ENCODE results near the gene FAM131A.

FAM131A gene

DNA sequence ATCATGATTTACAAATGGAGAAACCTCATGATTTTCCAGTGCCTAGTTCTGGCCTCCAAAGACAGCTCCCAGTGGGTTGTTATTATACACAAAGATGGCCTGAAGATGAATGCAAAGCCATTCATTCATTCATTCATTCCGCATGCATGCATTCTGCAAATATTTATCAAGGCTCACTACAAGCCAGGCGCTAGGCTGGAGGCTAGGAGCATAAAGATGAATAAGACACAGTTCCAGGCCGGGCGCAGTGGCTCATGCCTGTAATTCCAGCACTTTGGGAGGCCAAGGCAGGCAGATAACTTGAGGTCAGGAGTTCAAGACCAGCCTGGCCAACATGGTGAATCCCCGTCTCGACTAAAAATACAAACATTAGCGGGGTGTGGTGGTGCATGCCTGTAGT lies 40.8 kb upstream of the FAM131A start:
- no peaks in the 10 kb centered on the region for H3K9me2 ChIP-seq (replicated peaks; ENCODE audit: insufficient read depth, low read length)
- H4K20me1 ChIP-seq (ENCODE audit: low read depth, low read length) = no peaks in the 10 kb centered on the region
- no peaks in the 10 kb centered on the region for H3K27me3 ChIP-seq (ENCODE audit: low read length)
- no peaks in the 10 kb centered on the region for H3F3A ChIP-seq (ENCODE audit: insufficient read depth)
- H3K4me3 ChIP-seq (ENCODE audit: insufficient read depth, low read length, poor library complexity, severe bottlenecking) = no peak overlapping the region
- H3K27ac ChIP-seq (ENCODE audit: low read depth, low read length) = no peak overlapping the region
- TF ChIP-seq, protein P1, sequence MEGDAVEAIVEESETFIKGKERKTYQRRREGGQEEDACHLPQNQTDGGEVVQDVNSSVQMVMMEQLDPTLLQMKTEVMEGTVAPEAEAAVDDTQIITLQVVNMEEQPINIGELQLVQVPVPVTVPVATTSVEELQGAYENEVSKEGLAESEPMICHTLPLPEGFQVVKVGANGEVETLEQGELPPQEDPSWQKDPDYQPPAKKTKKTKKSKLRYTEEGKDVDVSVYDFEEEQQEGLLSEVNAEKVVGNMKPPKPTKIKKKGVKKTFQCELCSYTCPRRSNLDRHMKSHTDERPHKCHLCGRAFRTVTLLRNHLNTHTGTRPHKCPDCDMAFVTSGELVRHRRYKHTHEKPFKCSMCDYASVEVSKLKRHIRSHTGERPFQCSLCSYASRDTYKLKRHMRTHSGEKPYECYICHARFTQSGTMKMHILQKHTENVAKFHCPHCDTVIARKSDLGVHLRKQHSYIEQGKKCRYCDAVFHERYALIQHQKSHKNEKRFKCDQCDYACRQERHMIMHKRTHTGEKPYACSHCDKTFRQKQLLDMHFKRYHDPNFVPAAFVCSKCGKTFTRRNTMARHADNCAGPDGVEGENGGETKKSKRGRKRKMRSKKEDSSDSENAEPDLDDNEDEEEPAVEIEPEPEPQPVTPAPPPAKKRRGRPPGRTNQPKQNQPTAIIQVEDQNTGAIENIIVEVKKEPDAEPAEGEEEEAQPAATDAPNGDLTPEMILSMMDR (IDR thresholded peaks at IDR 0.05; ENCODE audit: insufficient read depth, low read length, poor library complexity, severe bottlenecking) = no peak
- no peak for TF ChIP-seq EZH2phosphoT487 (conservative IDR thresholded peaks at IDR 0.05; ENCODE audit: low read length)
- peaks cover 7% of the 10 kb centered on the region; the same call in 1 of the 2 replicates for H3K36me3 ChIP-seq (ENCODE audit: low read length)
- H3K9ac ChIP-seq (ENCODE audit: low read length) = no peak overlapping the region
- H3K9me3 ChIP-seq (ENCODE audit: insufficient read depth, low read length) = no peaks in the 10 kb centered on the region
- H3K4me2 ChIP-seq (ENCODE audit: low read depth, low read length, poor library complexity, severe bottlenecking) = no peak overlapping the region
- H2AFZ ChIP-seq (ENCODE audit: low read depth, low read length, severe bottlenecking) = no peak overlapping the region
- H3K79me2 ChIP-seq (ENCODE audit: insufficient read depth, low read length) = peaks cover 16% of the 10 kb centered on the region

DNA sequence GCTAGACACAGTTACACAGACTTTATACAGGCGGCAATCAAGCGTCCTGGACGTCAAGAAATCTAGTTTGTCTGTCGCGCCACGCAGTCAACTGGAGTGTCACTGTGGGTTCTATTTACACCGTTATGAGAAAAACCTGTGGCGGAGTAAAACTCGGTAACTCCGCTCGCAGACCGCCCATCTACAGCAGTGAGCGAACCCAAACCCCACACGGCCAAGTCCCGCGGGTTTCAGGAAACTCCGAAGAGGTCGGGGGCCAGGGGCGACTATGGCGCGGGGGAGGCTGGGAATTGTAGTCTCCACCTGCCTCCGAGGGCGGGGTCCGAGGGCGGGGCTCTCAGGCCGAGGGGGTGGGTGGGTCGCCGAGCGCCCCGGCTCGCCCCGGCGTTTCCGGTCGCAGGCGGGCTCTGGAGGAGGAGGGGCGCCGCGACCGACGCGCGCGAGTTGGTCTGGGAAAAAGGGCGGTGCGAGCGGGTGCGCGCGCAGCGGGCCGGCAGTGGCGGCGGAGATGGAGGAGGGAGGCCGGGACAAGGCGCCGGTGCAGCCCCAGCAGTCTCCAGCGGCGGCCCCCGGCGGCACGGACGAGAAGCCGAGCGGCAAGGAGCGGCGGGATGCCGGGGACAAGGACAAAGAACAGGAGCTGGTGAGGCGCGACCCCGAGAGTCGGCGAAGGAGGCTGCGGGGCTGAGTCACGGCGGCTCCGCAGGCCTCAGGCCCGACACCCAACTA lies 38.5 kb upstream of the FAM131A start, which contains the start of gene PSMD2:
Gene PSMD2 (plus strand): TSS at position 483 of the 729 bp plus-strand sequence. CDS start 26 bp downstream, at position 509.
- Histone ChIP-seq H4K20me1 (ENCODE audit: low read depth, low read length) (no peaks in the 10 kb centered on the region), H3K4me3 (ENCODE audit: insufficient read depth, low read length, poor library complexity, severe bottlenecking) (peak within 1 kb of the TSS; percentile 89), H3K79me2 (ENCODE audit: insufficient read depth, low read length) (peaks cover 16% of the 10 kb centered on the region), H3K9me2 (replicated peaks; ENCODE audit: insufficient read depth, low read length) (no peaks in the 10 kb centered on the region), H3K9ac (ENCODE audit: low read length) (peak within 1 kb of the TSS; percentile 92), H3K36me3 (ENCODE audit: low read length) (peaks cover 7% of the 10 kb centered on the region; the same call in 1 of the 2 replicates), H3F3A (ENCODE audit: insufficient read depth) (no peaks in the 10 kb centered on the region), H3K4me2 (ENCODE audit: low read depth, low read length, poor library complexity, severe bottlenecking) (peak within 1 kb of the TSS; percentile 85), H3K27me3 (ENCODE audit: low read length) (no peaks in the 10 kb centered on the region), H3K27ac (ENCODE audit: low read depth, low read length) (peak within 1 kb of the TSS; percentile 56), H3K9me3 (ENCODE audit: insufficient read depth, low read length) (no peaks in the 10 kb centered on the region), H2AFZ (ENCODE audit: low read depth, low read length, severe bottlenecking) (peak within 1 kb of the TSS; percentile 72)
- TF ChIP-seq EZH2phosphoT487 (conservative IDR thresholded peaks at IDR 0.05; ENCODE audit: low read length) = no peak
- TF ChIP-seq, protein P1 (IDR thresholded peaks at IDR 0.05; ENCODE audit: insufficient read depth, low read length, poor library complexity, severe bottlenecking) = no peak

DNA sequence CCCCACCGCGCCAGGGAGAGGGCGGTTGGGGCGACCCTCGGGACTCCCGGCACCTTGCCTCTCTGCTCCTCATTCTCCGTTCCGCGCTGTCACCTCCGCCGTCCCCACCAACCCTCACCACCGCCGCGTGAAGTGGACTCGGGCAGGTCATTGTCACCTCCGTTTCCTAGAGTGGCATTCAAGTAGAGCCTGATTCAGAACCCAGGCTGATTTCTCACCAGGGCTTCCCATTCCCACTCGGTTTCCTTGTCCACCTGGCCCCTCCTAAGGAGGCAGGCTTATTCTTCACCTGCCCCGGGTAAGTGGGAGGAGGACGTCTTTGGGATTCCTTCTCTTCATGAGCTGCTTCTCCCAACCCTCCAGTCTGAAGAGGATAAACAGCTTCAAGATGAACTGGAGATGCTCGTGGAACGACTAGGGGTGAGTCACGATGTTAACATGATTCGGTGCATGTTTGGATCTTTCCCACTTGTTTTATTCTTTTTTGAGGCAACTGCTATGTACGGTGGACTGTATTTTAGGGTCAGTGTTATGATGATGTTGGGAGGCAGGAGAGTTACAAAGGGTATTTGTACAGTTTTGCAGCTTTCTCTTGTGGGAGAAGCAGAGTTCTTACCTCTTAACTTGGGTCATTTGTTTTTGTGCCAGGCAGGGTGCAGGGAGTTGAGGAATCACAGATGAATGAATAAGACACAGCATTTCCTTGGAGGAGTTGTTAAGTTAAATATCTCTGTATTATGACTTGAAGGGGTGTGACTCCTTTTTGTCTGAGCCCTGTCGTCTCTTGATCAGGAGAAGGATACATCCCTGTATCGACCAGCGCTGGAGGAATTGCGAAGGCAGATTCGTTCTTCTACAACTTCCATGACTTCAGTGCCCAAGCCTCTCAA lies 37.7 kb upstream of the FAM131A start:
- Histone ChIP-seq H3K36me3 (ENCODE audit: low read length) (peaks cover 7% of the 10 kb centered on the region; the same call in 1 of the 2 replicates), H3K9ac (ENCODE audit: low read length) (peak overlapping the region; percentile 92), H3F3A (ENCODE audit: insufficient read depth) (no peaks in the 10 kb centered on the region), H3K79me2 (ENCODE audit: insufficient read depth, low read length) (peaks cover 16% of the 10 kb centered on the region), H3K27ac (ENCODE audit: low read depth, low read length) (no peak overlapping the region), H3K4me3 (ENCODE audit: insufficient read depth, low read length, poor library complexity, severe bottlenecking) (peak overlapping the region; percentile 89), H3K9me3 (ENCODE audit: insufficient read depth, low read length) (no peaks in the 10 kb centered on the region), H3K9me2 (replicated peaks; ENCODE audit: insufficient read depth, low read length) (no peaks in the 10 kb centered on the region), H2AFZ (ENCODE audit: low read depth, low read length, severe bottlenecking) (peak overlapping the region; percentile 40), H3K4me2 (ENCODE audit: low read depth, low read length, poor library complexity, severe bottlenecking) (peak overlapping the region; percentile 85), H4K20me1 (ENCODE audit: low read depth, low read length) (no peaks in the 10 kb centered on the region), H3K27me3 (ENCODE audit: low read length) (no peaks in the 10 kb centered on the region)
- TF ChIP-seq, protein P1 (IDR thresholded peaks at IDR 0.05; ENCODE audit: insufficient read depth, low read length, poor library complexity, severe bottlenecking) = no peak
- no peak for TF ChIP-seq EZH2phosphoT487 (conservative IDR thresholded peaks at IDR 0.05; ENCODE audit: low read length)

Data from SU-DHL-6 (cell line).